Prostate gland (tissue), 2 donors: ENCODE measurements around the gene ADIG.

ENCODE experiments used
- CTCF ChIP-seq, 4 experiments: fragments of 200-600 bp in 2 of 4; fragments of 450-650 bp in 2 of 4; sonication (generic) in 2 of 4; IDR thresholded peaks; 1 replicate in 3 of 4; 2 replicates in 1 of 4; pipeline ENCODE4 v1.5.1; 2016 to 2019; ENCODE audit warnings: antibody characterized with exemption in 4 of 4, mild to moderate bottlenecking in 2 of 4, moderate library complexity in 2 of 4
- POLR2A ChIP-seq: fragments of 450-650 bp; IDR thresholded peaks from one replicate; pipeline ENCODE4 v1.6.1; 2016; ENCODE audit warnings: antibody characterized with exemption, mild to moderate bottlenecking
- POLR2AphosphoS5 ChIP-seq: sonication (generic); formaldehyde crosslinking; IDR thresholded peaks from one replicate; pipeline ENCODE4 v1.6.1; 2017; ENCODE audit warnings: antibody characterized with exemption

DNA sequence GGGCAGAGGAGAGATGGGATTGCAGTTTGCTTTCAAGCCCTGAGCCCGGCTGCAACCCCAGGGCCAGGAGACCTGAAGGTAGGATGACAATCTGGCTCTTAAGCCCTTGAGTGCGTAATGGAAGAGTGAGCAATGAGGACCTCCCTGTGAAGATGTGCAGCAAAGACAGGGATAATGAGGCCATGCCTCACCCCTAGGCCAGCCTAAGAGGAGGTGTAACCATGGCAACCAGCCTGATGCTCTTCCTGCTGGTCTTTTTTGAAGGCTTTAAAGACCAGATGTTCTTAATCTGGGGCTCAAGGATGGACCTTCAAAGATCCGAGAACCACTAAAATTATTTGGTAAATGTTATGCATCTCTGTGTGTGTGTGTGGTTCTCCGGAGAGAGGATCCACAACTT lies 28.8 kb downstream of the ADIG start:
- no peak for TF ChIP-seq CTCF (IDR thresholded peaks at IDR 0.05)
- no peak for TF ChIP-seq POLR2A
- no peak for TF ChIP-seq POLR2AphosphoS5
